Stimulated activated CD4-positive, alpha-beta T cell treated with anti-CD3 and anti-CD28 coated beads, Interleukin-12 subunit alpha, Interleukin-12 subunit beta, amount 100 ng/mL, for 48 hours (primary cell): Measurements from ENCODE around the gene TBRG1.

Experiments used
- DNase-seq, 3 donors: peaks; one replicate each; pipeline ENCODE4 v3.0.0-alpha.2; 2020; ENCODE audit warnings: low read depth in 2 of 3, low spot score in 1 of 3

Gene TBRG1

DNA sequence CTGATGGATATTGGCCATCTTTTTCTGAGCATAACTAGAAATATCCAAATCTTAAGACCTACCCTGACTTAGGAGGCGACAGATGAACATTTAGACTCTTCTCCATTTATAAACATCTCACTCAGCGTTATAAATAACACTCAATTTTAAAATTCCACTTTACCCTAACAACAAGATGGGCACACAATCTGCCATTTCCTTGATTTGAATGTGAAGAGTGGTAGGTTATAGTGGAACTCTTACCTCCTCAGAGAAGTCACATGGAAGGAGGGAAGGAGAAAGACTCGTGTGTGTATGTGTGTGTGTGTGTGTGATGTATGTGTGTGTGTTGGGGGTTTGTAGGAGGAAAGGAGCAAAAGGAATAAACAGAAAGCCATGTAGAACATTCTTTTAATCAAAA, 35.8 kb downstream of the TBRG1 start:
- no peak for DNase-seq

- DNase-seq, result no peak
Measured at GRCh38 chr11:124658986-124659385, 36.3 kb downstream of the TBRG1 start.

GRCh38 chr11:124661553-124661952, 38.9 kb downstream of the TBRG1 start:
- no peak for DNase-seq

DNA sequence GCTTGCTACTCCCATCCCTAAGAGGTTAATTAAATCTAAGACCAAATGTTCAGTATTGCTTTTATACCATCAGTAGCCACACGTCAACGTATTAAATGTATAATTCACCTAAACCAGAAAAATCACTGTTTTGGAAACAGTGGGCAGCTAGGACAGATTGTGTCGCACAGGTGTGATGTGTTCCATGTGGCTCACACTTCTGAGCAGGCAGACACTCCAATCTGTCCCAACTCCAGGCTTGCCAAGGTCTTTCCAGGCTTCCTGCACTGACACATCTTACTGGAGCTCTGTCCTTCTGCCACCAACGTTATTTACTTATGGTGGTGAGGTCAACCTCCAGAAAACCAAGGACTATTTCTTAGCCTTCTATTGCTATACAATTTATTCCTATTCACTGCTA, 39.4 kb downstream of the TBRG1 start:
- no peak for DNase-seq

- DNase-seq, result no peak
Measured at GRCh38 chr11:124663861-124664260, 41.2 kb downstream of the TBRG1 start.

DNA sequence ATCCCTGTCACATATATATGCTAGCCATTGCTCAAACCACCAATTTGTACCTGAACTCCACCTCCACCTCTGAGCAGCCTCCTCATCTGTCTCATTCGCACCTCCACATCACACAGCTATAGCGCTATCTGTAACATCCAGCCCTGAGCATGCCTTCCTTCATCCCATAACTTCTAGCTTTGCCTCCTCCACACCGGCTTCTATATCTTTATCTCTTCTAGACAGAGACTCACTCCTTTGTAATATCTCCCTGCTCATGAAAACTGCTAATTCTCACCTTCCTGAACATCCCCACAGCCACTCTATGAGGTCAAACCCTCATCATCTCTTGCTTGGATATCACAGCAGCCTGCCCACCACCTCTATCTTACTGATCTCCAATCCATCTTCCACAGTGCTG, 44.9 kb downstream of the TBRG1 start:
- no peak for DNase-seq

DNA sequence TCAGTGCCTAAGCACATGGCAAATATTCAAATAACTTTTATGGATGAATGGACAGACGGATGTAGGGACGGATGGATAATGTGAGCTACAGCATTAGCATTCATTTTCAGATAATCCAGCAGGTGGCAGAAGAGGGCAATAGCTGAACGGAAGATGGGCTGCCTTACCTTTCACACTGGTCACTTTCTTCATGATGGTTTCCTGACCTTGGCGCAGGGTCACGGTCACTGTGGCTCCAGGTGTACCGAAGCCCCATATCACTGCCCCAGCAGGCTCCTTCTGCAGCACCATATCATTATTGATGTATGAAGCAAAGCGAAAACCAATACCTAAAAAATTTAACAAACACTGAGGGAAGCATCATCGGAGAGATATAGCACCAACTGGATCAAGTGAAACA, 46.5 kb downstream of the TBRG1 start:
- peak in 1 of 3 donors; percentile 60 for DNase-seq

DNA sequence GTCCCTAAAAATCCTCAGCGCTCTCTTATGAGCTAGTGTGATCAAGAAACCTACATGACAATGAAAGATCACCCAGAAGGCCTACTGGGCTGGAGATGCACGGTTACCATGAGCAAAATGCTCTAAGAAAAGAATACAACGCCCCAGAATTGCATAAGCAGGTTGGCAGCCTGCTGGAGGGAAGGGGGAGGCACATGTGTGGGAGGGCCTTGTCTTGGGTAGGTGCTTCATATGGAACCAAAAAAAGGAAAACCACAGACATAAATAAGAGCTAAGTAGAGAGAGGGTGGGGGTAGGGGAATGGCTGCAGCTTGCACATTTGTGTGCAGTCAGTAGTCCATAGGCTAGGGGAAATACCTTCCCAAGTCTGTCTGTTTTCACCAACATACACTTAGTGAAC, 48.1 kb downstream of the TBRG1 start:
- no peak for DNase-seq

DNA sequence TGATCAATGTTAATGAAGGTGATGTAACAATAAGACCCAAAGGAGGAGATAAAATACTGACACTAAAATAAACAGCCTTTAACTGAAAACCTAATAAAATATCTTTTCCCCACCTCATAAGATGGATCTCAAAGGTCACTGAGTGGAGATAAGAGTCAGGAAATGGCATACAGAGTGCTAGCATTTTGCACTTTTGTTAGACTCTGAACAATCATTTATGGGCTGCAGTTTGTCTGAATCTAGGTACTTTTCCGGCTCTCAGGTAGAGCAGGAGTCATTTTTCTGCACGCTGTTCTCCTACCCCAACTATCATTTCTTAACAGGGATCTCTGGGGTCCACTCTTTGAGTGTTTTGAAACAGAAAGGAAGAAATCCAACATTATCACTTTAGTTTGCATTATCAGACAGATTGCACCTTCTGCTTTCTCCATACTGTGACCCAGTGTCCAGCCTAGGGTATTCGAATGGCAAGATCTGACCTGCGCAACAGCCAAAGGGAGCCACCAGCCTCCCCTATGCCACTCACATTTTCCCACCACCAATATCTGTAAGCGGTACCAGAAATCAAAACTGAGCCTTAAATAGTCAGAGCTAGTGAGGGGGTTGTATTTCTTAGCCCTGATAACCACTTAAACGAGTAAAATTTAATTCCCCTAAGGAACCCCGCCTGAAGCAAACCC, 50.0 kb downstream of the TBRG1 start:
- DNase-seq, result no peak

DNA sequence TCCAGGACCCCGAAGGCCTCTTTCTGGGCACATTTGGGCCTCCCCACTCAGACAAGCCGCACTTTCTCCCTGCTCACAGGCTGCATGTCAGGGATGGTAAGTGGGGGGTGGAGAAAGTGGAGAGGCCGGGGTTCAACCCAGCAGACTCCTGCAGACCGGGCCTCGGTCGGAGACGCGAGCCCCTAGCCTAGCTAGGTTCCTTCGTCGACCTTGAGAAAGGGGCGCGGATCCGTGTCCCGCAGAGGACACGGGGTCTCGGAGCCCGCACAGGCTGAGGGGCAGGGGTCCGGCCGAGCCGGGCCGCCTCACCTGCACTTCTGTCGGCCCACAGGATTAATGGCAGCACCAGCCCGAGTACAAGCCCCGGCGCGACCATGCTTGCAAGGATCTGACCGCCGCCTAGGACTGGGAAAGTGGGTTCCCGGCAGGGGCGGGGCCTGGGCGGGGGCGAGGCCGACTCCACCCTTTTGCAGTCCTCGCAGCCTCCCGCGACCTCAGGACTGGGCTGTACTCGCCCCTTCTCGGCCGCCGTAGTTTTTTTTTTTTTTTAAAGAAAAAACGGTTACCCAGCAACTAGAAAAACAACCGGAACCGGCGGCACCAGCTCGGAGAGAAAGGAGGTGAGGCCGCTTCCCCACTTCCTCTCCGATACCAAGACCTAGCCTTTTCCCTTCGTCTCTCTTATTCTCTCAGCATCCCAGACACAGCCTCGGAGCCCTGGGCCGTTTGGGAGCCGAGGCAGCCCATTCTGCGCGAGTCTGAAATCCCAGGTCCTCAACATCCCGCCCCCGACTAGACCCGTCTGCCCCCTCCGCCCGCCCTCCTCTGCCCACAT, 50.9 kb downstream of the TBRG1 start, which contains the start of the genes SIAE and SPA17:
SIAE (minus strand) TSS at position 407 of the 835 bp plus-strand sequence; CDS start at position 376, 31 bp downstream.
SPA17 (plus strand) TSS at position 572 of the 835 bp plus-strand sequence. CDS start 1,361 bp downstream, outside the sequence.
- peak; percentile 80 to 84 (median 80) for DNase-seq

- DNase-seq, result no peak
Measured at GRCh38 chr11:124674168-124674517, 51.5 kb downstream of the TBRG1 start.

- no peak for DNase-seq
Measured at GRCh38 chr11:124674571-124674970, 51.9 kb downstream of the TBRG1 start.

DNA sequence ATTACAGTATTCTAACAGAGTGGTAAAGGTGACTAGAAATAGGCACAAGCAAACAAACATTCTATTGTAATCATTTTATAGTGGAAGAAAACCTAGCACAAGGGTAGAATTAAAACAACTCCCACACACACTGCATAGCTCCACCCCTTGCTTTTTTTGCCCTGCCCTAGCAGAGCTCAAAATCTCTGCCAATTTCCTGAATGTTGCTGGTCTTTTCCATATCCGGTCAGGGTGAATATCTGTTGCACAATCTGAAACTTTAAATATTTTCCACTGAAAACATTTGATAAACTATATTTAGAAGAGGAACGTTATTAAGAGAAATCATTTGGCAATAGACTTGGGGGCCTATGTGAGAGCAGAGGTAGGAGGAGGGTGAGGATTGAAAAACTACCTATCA, 53.7 kb downstream of the TBRG1 start:
- DNase-seq, result no peak

DNA sequence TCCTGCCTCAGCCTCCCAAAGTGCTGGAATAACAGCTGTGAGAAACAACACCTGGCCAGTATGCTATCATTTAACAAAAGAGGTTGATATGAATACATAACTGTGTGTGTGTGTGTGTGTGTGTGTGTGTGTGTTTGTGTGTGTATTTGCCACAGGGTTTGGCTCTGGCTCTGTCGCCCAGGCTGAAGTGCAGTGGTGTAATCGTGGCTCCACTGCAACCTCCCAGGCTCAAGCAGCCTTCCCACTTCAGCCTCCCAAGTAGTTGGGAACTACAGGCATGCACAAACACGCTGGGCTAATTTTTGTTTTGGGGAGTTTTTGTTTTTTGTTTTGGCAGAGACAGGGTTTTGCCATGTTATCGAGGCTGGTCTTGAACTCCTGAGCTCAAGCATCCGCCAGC, 55.8 kb downstream of the TBRG1 start:
- DNase-seq, result no peak

DNA sequence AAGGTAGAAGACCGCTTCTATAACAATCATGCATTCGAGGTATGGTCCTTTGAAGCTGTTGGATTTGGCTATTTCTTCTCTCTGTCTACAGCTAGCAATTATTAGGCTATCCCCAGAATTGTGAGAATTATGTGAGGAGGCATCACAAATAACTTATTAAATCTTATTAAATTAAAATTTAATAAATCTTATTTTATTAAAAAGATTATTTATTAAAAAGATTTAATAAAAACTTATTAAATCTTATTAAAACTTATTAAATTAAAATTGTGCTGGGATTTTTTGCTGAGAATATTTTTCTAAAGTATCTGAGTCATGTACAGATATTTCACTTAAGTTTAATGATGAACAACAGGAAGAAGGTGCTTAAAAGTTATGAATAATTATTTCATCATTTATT, 58.8 kb downstream of the TBRG1 start:
- no peak for DNase-seq

- DNase-seq, result no peak
Measured at GRCh38 chr11:124682443-124682842, 59.8 kb downstream of the TBRG1 start.
